Spleen (tissue), 11 donors: ENCODE results near the gene FAM184A. TPM values are rescaled to one million over a fixed set of nuclear protein-coding genes. Genes with fewer than 3 reads are reported as not detected.

Experiments
- DNase-seq: peaks from one replicate; pipeline ENCODE4 v3.0.0-alpha.2; 2020
- H3K27ac ChIP-seq, 8 donors: fragments of 200-600 bp; sonication (generic) in 7 of 8; 1 replicate in 4 of 8; 2 replicates in 4 of 8; pipeline versions ENCODE4 v1.5.0 to v1.8.0; 2016 to 2021; ENCODE audit warnings: inconsistent platforms in 4 of 8, mild to moderate bottlenecking in 4 of 8, moderate library complexity in 1 of 8
- H3K27me3 ChIP-seq, 7 donors: fragments of 200-600 bp; sonication (generic) in 6 of 7; replicated peaks in 1 of 7; 1 replicate in 4 of 7; 2 replicates in 3 of 7; pipeline versions ENCODE4 v1.5.0 to v1.8.0; 2016 to 2021; ENCODE audit warnings: inconsistent platforms in 3 of 7, mild to moderate bottlenecking in 1 of 7
- H3K36me3 ChIP-seq, 6 donors: fragments of 200-600 bp; sonication (generic) in 5 of 6; 1 replicate in 4 of 6; 2 replicates in 2 of 6; pipeline versions ENCODE4 v1.5.0 to v1.8.0; 2016 to 2021; ENCODE audit warnings: inconsistent platforms in 2 of 6
- H3K4me1 ChIP-seq, 6 donors: fragments of 200-600 bp; sonication (generic) in 5 of 6; 1 replicate in 3 of 6; 2 replicates in 3 of 6; pipeline versions ENCODE4 v1.5.0 to v1.8.0; 2016 to 2021; ENCODE audit warnings: inconsistent platforms in 3 of 6
- H3K4me3 ChIP-seq, 8 donors: fragments of 200-600 bp; sonication (generic) in 7 of 8; 1 replicate in 4 of 8; 2 replicates in 4 of 8; pipeline versions ENCODE4 v1.5.0 to v1.8.0; 2016 to 2021; ENCODE audit warnings: inconsistent platforms in 4 of 8, mild to moderate bottlenecking in 4 of 8, moderate library complexity in 2 of 8
- H3K9me3 ChIP-seq, 8 donors: fragments of 200-600 bp; sonication (generic) in 7 of 8; 1 replicate in 4 of 8; 2 replicates in 4 of 8; pipeline versions ENCODE4 v1.5.0 to v1.8.0; 2016 to 2021; ENCODE audit warnings: inconsistent platforms in 4 of 8
- CTCF ChIP-seq, 11 experiments: fragments of 200-600 bp in 7 of 11; fragments of 450-650 bp in 4 of 11; sonication (generic) in 4 of 11; IDR thresholded peaks in 8 of 11; conservative IDR thresholded peaks in 3 of 11; 1 replicate in 7 of 11; 2 replicates in 4 of 11; pipeline versions ENCODE4 v1.4.0 to v1.8.0; 2016 to 2021; ENCODE audit warnings: antibody characterized with exemption in 11 of 11, inconsistent platforms in 4 of 11, mild to moderate bottlenecking in 1 of 11
- POLR2A ChIP-seq, 3 donors: fragments of 450-650 bp; IDR thresholded peaks; one replicate each; pipeline ENCODE4 v1.5.1; 2017; ENCODE audit warnings: antibody characterized with exemption in 3 of 3, mild to moderate bottlenecking in 1 of 3
- POLR2AphosphoS5 ChIP-seq, 3 donors: sonication (generic); formaldehyde crosslinking; IDR thresholded peaks; one replicate each; pipeline ENCODE4 v1.5.1; 2017; ENCODE audit warnings: antibody characterized with exemption in 3 of 3
- WGBS, 5 donors: extraction: QIAGEN DNeasy Blood & Tissue Kit in 3 of 5; methylation state at CpG; one replicate each; pipeline versions ENCODE4 v1.1.5 to v1.1.7; 2013 to 2018; 5-methylcytosine and 5-hydroxymethylcytosine counted together
- intact Hi-C: fragments of 100-400 bp; cut with DNase I; formaldehyde crosslinking; loops from one replicate; pipeline ENCODE4 v1.15.0; 2023; ENCODE audit warnings: low total_unique reads
- polyA plus RNA-seq, 3 donors: library from polyadenylated mRNA; stranded (reverse); fragments of 200-250 nt; gene quantifications; one replicate each; pipeline ENCODE4 v1.2.1, GENCODE V29; 2013
- total RNA-seq, 7 donors: library from RNA; depleted of rRNA in 3 of 7; stranded (reverse); fragments of >200 nt in 3 of 7; fragmentation: NEBNext Ultra II Directional in 4 of 7; extraction: Animal tissue kit (Norgen Biotek cat#: 25700) in 4 of 7; gene quantifications; one replicate each; pipeline versions ENCODE4 v1.1.0 to v1.2.1, GENCODE V29; 2016 to 2021
- donor health status: healthy with polysubstance abuse.
- donor health status: DM: no; HTN: no; CAD: no; lungs with moderate emphysema.
- donor health status: DM: no; HTN: no; CAD: no.
- donor health status: Bipolar disorder and iron deficiency.
- donor health status: healthy.
- donor health status: DM: no; HTN: no; CAD: no.
- donor health status: DM: yes; HTN: yes; CAD: no.

The FAM184A gene
- total and polyA plus RNA-seq, 10 donors, result 0.66 to 2.0 (median 1.2) TPM

- no peak for DNase-seq
- H3K27ac ChIP-seq, result no peak overlapping the region
- H3K27me3 ChIP-seq, result no peaks in the 10 kb centered on the region
- H3K9me3 ChIP-seq, result no peaks in the 10 kb centered on the region
- WGBS, 5 donors, result 80 to 99% (median 93%) methylated on average over 1 to 2 of the region's 2 CpGs
- intact Hi-C loops, result no loop called here
- no peaks in the 10 kb centered on the region for H3K4me1 ChIP-seq
- no peak for TF ChIP-seq POLR2A (IDR thresholded peaks at IDR 0.05)
- no peak for TF ChIP-seq POLR2AphosphoS5 (IDR thresholded peaks at IDR 0.05)
- no peak for TF ChIP-seq CTCF (IDR thresholded peaks at IDR 0.05 in 8 of 11, conservative IDR thresholded peaks at IDR 0.05 in 3 of 11)
- H3K4me3 ChIP-seq, result no peak overlapping the region
- no peaks in the 10 kb centered on the region for H3K36me3 ChIP-seq
Measured at GRCh38 chr6:119028091-119028490, 50.4 kb downstream of the FAM184A start.

GRCh38 chr6:119027465-119027864, 51.0 kb downstream of the FAM184A start:
- Histone ChIP-seq H3K4me3 (no peak overlapping the region), H3K9me3 (no peaks in the 10 kb centered on the region), H3K27me3 (no peaks in the 10 kb centered on the region), H3K36me3 (no peaks in the 10 kb centered on the region), H3K4me1 (no peaks in the 10 kb centered on the region), H3K27ac (no peak overlapping the region)
- DNase-seq, result no peak
- TF ChIP-seq CTCF (IDR thresholded peaks at IDR 0.05 in 8 of 11, conservative IDR thresholded peaks at IDR 0.05 in 3 of 11) (no peak), POLR2AphosphoS5 (IDR thresholded peaks at IDR 0.05) (no peak), POLR2A (IDR thresholded peaks at IDR 0.05) (no peak)
- 66 to 79% (median 74%) methylated on average over 3 of the region's 3 CpGs for WGBS, 5 donors
- intact Hi-C loops, result no loop called here

GRCh38 chr6:119026822-119027221, 51.6 kb downstream of the FAM184A start:
- intact Hi-C loops, result no loop called here
- no peaks in the 10 kb centered on the region for H3K27me3 ChIP-seq
- no peak for DNase-seq
- H3K36me3 ChIP-seq, result no peaks in the 10 kb centered on the region
- 80 to 90% (median 86%) methylated on average over 3 of the region's 3 CpGs for WGBS, 5 donors
- no peak overlapping the region for H3K27ac ChIP-seq
- TF ChIP-seq CTCF (IDR thresholded peaks at IDR 0.05 in 8 of 11, conservative IDR thresholded peaks at IDR 0.05 in 3 of 11), result no peak
- TF ChIP-seq POLR2AphosphoS5 (IDR thresholded peaks at IDR 0.05), result no peak
- TF ChIP-seq POLR2A (IDR thresholded peaks at IDR 0.05), result no peak
- H3K9me3 ChIP-seq, result no peaks in the 10 kb centered on the region
- no peaks in the 10 kb centered on the region for H3K4me1 ChIP-seq
- no peak overlapping the region for H3K4me3 ChIP-seq

GRCh38 chr6:119025793-119026192, 52.7 kb downstream of the FAM184A start:
- no peaks in the 10 kb centered on the region for H3K36me3 ChIP-seq
- 85 to 92% (median 90%) methylated on average over 2 of the region's 2 CpGs for WGBS, 5 donors
- no peak for DNase-seq
- H3K9me3 ChIP-seq, result no peaks in the 10 kb centered on the region
- no peaks in the 10 kb centered on the region for H3K4me1 ChIP-seq
- intact Hi-C loops, result no loop called here
- no peaks in the 10 kb centered on the region for H3K27me3 ChIP-seq
- TF ChIP-seq POLR2A (IDR thresholded peaks at IDR 0.05), result no peak
- no peak for TF ChIP-seq POLR2AphosphoS5 (IDR thresholded peaks at IDR 0.05)
- TF ChIP-seq CTCF (IDR thresholded peaks at IDR 0.05 in 8 of 11, conservative IDR thresholded peaks at IDR 0.05 in 3 of 11), result no peak
- H3K4me3 ChIP-seq, result no peak overlapping the region
- H3K27ac ChIP-seq, result no peak overlapping the region
